IPS-11a (cell line): ENCODE measurements around the gene GAMT.

Experiments used
- H3K4me3 ChIP-seq: one replicate; pipeline ENCODE4 v1.5.1; 2013; ENCODE audit warnings: low read depth, low read length, control low read depth

Gene GAMT

GRCh38 chr19:1366899-1367870 lies 34.2 kb downstream of the GAMT start:
- H3K4me3 ChIP-seq = no peak overlapping the region

DNA sequence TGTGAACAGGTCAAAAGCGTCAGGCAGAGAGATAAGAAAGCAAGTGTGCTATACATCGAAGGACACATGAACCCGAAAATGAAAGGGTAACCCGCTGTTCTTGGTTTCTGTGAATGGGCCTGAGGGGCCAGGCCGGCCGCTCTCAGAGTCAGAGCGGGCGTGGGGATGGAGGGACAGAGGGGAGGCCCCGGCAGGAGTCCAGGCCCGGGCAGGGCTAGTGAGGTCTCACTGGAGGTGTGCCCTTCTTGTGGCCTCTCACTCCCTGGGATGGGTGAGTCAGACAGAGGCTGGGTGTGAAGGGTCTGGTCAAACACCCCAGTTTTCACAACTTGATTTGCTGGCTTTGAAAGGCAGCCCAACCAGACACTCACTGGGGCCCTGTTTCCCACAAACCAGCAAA lies 35.0 kb downstream of the GAMT start:
- H3K4me3 ChIP-seq = no peak overlapping the region

DNA sequence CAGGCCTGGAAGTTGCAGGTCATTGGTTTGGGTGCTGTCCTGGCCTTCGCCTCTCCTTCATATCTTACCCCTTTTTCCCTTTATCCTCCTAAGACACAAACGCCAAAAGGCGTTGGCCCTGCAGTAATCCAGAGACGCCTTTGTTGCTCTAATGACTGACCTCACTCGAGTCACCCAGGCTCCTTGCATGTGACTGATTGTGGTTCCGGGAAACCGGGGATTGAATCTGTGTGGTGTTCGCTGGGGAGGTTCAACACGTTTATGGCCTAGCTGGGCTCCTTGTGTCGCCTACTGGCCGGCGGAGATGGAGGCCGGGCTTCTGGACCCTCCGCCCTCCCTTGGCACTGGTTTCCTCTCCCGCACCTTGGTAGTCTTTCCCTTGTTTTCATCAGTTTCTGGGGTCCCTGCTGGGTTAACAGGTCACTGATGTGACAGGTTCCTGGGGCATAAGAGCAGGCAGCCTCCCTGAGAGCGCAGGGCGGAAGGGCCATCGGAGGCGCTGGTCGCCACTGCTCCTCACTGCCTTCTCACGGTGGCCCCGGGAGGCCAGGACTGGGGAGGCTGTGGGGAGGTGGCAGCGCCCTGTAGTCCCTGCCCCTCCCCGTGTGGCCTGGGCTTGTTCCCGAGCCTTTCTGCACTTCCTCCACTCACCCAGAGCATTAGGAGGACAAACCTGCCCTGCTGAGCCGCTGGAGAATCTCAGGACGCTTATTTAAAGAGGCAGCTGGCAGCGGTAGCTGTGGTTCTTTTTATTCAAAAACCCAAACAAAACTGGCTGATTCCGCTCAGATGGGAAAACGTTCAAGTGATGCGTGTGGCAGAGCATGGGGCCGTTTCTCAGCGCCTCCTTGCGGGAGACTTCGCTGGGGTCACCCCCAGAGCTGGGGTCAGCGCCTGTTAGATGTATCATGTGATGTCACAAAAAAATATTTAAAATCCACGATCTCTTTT lies 35.7 kb downstream of the GAMT start:
- no peak overlapping the region for H3K4me3 ChIP-seq

- no peak overlapping the region for H3K4me3 ChIP-seq
Observed at GRCh38 chr19:1364070-1364704, 37.2 kb downstream of the GAMT start.

GRCh38 chr19:1363599-1363998 lies 37.7 kb downstream of the GAMT start:
- H3K4me3 ChIP-seq = no peak overlapping the region

- H3K4me3 ChIP-seq = no peak overlapping the region
Observed at GRCh38 chr19:1362387-1363257, 38.7 kb downstream of the GAMT start.

DNA sequence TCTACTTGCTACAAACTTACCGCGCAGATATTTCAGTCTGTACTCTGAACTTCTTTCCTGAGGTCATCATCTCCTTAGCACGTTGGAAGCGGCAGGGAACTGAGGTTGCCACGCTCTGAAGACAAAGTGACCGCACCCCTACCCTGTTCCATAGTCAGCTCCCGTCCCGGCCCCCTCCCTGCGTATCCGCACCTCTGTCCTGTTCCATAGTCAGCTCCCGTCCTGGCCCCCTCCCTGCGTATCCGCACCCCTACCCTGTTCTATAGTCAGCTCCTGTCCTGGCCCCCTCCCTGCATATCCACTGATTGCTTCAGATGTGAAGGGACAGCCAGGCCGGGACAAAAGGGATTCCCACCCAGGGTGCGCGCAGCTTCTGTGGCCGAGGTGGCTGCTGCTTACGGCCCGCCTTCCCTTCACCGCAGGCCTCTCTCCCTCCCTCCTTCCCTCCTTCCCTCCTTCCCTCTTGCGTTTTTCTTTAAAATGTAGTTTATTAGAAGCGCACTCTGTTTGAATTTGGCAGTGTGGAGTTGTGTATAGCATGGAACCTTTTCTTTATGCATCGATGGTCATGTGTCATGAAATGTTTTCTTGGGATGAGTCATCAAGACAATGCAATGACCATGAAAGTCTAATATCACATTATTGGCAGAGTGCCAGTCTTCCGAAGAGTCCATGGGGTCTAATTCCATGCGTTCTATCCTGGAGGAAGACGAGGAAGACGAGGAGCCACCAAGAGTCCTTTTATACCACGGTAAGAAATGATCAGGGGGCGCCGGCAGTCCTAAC lies 39.5 kb downstream of the GAMT start:
- no peak overlapping the region for H3K4me3 ChIP-seq

- no peak overlapping the region for H3K4me3 ChIP-seq
Observed at GRCh38 chr19:1360818-1361461, 40.4 kb downstream of the GAMT start.

- H3K4me3 ChIP-seq = no peak overlapping the region
Observed at GRCh38 chr19:1360126-1360817, 41.1 kb downstream of the GAMT start.

DNA sequence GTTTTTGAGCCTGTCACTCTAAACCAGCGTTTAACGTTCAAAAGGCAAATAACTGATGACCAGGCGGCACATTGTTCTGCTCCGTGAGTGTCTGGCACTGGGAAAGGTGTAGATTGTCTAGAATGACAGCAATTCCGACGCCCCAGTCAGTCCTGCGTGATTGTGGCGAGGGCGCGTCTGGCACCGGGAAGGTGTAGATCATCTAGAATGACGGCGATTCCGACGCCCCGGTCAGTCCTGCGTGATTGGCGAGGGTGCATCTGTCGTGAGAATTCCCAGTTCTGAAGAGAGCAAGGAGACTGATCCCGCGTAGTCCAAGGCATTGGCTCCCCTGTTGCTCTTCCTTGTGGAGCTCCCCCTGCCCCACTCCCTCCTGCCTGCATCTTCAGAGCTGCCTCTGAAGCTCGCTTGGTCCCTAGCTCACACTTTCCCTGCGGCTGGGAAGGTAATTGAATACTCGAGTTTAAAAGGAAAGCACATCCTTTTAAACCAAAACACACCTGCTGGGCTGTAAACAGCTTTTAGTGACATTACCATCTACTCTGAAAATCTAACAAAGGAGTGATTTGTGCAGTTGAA lies 43.7 kb downstream of the GAMT start:
- H3K4me3 ChIP-seq = no peak overlapping the region

- no peak overlapping the region for H3K4me3 ChIP-seq
Observed at GRCh38 chr19:1356508-1356865, 44.9 kb downstream of the GAMT start.

- peak overlapping the region; percentile 67 for H3K4me3 ChIP-seq
Observed at GRCh38 chr19:1355568-1356507, 45.5 kb downstream of the GAMT start.

DNA sequence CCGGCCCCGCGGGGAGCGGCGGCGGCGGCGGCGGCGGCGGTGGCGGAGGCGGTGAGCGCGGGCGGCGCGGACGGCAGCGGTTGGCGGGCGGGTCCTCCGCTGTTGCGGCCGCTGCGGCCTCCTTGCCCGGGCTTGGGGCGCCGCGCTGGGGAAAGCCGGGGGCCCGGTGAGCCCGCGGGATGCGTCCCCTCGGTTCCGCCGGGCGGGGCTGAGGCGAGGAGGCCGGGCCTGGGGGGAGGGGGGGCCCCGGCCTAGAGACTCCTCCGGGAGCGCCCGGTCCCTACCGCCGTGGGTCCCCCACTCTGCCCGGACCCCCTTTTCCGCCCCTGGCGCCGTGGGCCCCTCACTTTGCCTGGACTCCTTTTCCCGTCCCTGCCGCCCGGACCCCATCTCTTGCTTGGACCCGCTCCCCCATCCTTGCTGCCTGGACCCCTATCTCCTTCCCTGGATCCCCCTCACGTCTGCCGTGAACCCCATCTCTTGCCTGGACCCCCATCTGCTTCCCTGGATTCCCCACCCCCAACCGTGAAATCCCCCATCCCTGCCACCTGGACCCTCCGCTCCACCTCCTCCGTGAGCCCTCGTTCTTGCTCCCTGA lies 46.3 kb downstream of the GAMT start:
- peak overlapping the region; percentile 67 for H3K4me3 ChIP-seq

- H3K4me3 ChIP-seq = no peak overlapping the region
Observed at GRCh38 chr19:1353144-1353543, 48.2 kb downstream of the GAMT start.

- H3K4me3 ChIP-seq = no peak overlapping the region
Observed at GRCh38 chr19:1351381-1351851, 49.9 kb downstream of the GAMT start.

DNA sequence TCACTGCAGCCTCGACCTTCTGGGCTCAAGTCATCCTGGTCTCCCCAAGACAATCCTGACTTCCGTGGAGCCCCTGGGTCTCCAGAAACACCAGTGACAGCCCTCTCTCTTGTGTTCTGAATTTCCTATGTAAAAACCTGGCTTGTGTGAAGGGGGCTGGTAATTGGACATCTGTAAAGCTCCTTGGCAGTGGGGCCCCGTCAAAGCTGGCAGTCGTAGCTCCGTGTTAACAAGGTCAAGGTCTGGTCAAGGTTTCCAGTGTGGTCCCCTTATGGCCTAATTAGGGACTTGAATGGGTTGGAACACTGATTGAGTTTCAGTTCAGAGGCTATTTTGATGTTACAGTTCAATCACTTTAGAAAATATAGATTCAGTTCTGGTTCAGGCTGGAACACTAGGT lies 50.5 kb downstream of the GAMT start:
- no peak overlapping the region for H3K4me3 ChIP-seq
